OCI-LY3 (cell line): Measurements from ENCODE around the gene SERF2.

Experiments used
- H2AFZ ChIP-seq: fragments of 200-600, 300-600 bp; shearing (Covaris generic); 2 replicates; pipeline ENCODE4 v1.6.0; 2014; ENCODE audit warnings: antibody characterized with exemption, low read depth, low read length
- H3K27ac ChIP-seq: fragments of 200-600, 300-600 bp; sonication (generic); 2 replicates; pipeline ENCODE4 v1.5.1; 2014; ENCODE audit warnings: mild to moderate bottlenecking, low read length, moderate library complexity, mixed read lengths
- H3K27me3 ChIP-seq: fragments of 200-600, 300-600 bp; sonication (generic); 2 replicates; pipeline ENCODE4 v1.6.1; 2014; ENCODE audit warnings: low read depth, low read length, mixed read lengths
- H3K36me3 ChIP-seq: fragments of 200-600, 300-600 bp; sonication (generic); replicated peaks from 2 replicates; pipeline ENCODE3; 2014; ENCODE audit warnings: low read depth, low read length, mixed read lengths
- H3K4me1 ChIP-seq: fragments of 300-600, 200-600 bp; sonication (generic); 2 replicates; pipeline ENCODE4 v1.6.1; 2014; ENCODE audit warnings: low read length, mixed read lengths
- H3K4me2 ChIP-seq: fragments of 200-600, 300-600 bp; sonication (generic); 2 replicates; pipeline ENCODE4 v1.6.1; 2014; ENCODE audit warnings: low read length, mixed read lengths
- H3K4me3 ChIP-seq: fragments of 300-600, 200-600 bp; sonication (generic); 2 replicates; pipeline ENCODE4 v1.5.1; 2014; ENCODE audit warnings: antibody characterized with exemption, mild to moderate bottlenecking, low read length, moderate library complexity
- H3K79me2 ChIP-seq: fragments of 300-600, 200-600 bp; shearing (Covaris generic); 2 replicates; pipeline ENCODE4 v1.6.1; 2014; ENCODE audit warnings: mild to moderate bottlenecking, low read length, mixed read lengths
- H3K9ac ChIP-seq: fragments of 300-600, 200-600 bp; shearing (Covaris generic); 2 replicates; pipeline ENCODE4 v1.6.0; 2014; ENCODE audit warnings: mild to moderate bottlenecking, low read length, moderate library complexity
- H3K9me3 ChIP-seq: fragments of 200-600, 300-600 bp; shearing (Covaris generic); 2 replicates; pipeline ENCODE4 v1.6.1; 2014; ENCODE audit warnings: low read length, mixed read lengths; ENCODE audit not compliant: insufficient read depth
- H4K20me1 ChIP-seq: fragments of 200-600, 300-600 bp; sonication (generic); 2 replicates; pipeline ENCODE4 v1.6.1; 2016; ENCODE audit warnings: low read length, mixed read lengths; ENCODE audit not compliant: insufficient read depth
- CTCF ChIP-seq: fragments of 200-600, 300-600 bp; sonication (generic); IDR thresholded peaks from 2 replicates; pipeline ENCODE4 v1.5.1; 2014; ENCODE audit warnings: antibody characterized with exemption, low read length, low read depth
- EZH2phosphoT487 ChIP-seq: fragments of 200-600 bp; shearing (Covaris generic); IDR thresholded peaks from 2 replicates; pipeline ENCODE4 v1.6.1; 2018; ENCODE audit warnings: antibody characterized with exemption, mixed run types, low read depth

SERF2 gene

DNA sequence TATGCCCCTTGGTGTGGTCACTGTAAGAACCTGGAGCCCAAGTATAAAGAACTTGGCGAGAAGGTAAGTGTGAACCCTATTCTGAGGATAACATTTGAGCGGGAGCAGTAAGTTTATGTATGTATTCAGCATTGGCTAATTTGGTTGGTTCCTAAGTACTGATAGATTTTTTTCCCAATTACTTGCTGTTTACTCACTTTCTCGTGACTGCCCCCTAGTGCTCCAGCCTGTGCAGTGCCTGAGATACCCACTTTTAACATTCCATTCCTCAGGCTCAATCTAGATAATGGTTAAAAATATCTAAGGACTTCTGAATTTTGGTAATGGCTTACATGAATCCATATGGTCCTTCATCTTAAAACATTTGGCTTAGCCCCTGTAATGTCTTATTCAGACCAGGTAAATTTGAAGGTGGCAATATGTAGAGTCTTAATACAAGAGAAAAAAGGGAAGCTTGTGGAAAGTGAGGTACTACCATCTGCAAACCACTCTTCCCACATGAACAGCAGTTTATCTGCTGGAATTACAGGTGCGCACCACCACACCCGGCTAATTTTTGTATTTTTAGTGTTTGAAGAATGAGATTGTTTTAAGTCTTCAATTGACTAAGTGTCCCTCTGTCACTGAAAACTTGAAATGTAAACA is 22.4 kb upstream of the SERF2 start:
- no peaks in the 10 kb centered on the region for H3K9me3 ChIP-seq
- peaks cover 37% of the 10 kb centered on the region; the same call in 1 of the 2 replicates for H4K20me1 ChIP-seq
- TF ChIP-seq EZH2phosphoT487, result no peak
- peak; percentile 82 for TF ChIP-seq CTCF
- H3K27me3 ChIP-seq, result no peaks in the 10 kb centered on the region
- H3K9ac ChIP-seq, result no peak overlapping the region
- H3K4me1 ChIP-seq, result no peaks in the 10 kb centered on the region
- no peak overlapping the region for H3K4me3 ChIP-seq
- H3K36me3 ChIP-seq, result peaks cover 75% of the 10 kb centered on the region
- no peak overlapping the region for H3K27ac ChIP-seq
- H2AFZ ChIP-seq, result no peak overlapping the region
- H3K4me2 ChIP-seq, result no peak overlapping the region
- no peaks in the 10 kb centered on the region for H3K79me2 ChIP-seq

DNA sequence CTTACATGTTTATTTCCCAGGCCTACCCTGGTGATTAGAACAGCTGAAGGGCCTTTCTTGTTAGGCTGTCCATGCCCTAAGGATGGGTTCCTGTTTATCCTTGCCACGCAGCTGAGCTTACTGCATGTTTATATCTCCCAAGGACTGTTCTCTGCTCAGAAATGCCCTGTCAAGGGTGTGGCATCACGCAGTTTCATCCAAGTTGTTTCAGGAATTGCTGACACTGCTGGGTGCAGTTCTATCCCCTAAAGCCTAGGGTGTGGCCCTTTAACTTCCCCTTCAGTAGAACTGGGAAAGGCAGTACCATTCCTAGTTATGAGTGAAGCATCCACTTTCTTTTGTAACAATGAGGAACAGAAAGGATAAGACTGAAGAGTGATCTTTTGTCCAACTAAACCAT is 20.3 kb upstream of the SERF2 start:
- Histone ChIP-seq H3K4me2 (no peak overlapping the region), H3K4me3 (no peak overlapping the region), H3K9me3 (no peaks in the 10 kb centered on the region), H3K27ac (no peak overlapping the region), H3K36me3 (peaks cover 56% of the 10 kb centered on the region), H3K79me2 (peaks cover 11% of the 10 kb centered on the region; the same call in 1 of the 2 replicates), H2AFZ (no peak overlapping the region), H3K27me3 (no peaks in the 10 kb centered on the region), H3K9ac (no peak overlapping the region), H4K20me1 (peaks cover 43% of the 10 kb centered on the region; the same call in 1 of the 2 replicates), H3K4me1 (peaks cover 12% of the 10 kb centered on the region)
- TF ChIP-seq EZH2phosphoT487 (no peak), CTCF (no peak)

GRCh38 chr15:43772624-43773023 is 19.5 kb upstream of the SERF2 start:
- H3K9me3 ChIP-seq, result no peaks in the 10 kb centered on the region
- H3K27me3 ChIP-seq, result no peaks in the 10 kb centered on the region
- no peak overlapping the region for H3K4me2 ChIP-seq
- peaks cover 13% of the 10 kb centered on the region for H3K4me1 ChIP-seq
- peaks cover 11% of the 10 kb centered on the region; the same call in 1 of the 2 replicates for H3K79me2 ChIP-seq
- no peak overlapping the region for H3K27ac ChIP-seq
- TF ChIP-seq CTCF (no peak), EZH2phosphoT487 (no peak)
- no peak overlapping the region for H3K4me3 ChIP-seq
- H3K9ac ChIP-seq, result no peak overlapping the region
- H2AFZ ChIP-seq, result no peak overlapping the region
- H3K36me3 ChIP-seq, result peaks cover 55% of the 10 kb centered on the region
- H4K20me1 ChIP-seq, result peaks cover 43% of the 10 kb centered on the region; the same call in 1 of the 2 replicates

DNA sequence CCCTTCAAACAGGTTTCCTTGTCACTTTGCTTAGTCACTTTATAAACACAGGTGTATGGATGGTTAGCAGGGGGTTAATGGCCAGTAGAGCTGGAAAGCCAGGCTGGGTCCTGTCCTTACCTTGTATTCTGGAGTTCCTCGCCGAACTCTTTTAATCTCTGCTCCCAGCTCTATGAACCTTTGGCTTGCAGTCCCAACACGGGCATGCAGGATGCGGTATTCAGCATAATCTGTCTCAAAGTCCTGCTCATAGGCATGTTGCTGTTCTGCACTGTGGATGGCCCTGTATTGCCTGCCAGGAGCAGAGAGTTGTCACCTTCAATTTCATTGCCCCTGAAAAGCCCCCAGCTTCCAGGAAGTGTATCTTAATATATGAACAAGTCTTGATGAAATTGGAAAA is 18.1 kb upstream of the SERF2 start:
- H2AFZ ChIP-seq, result no peak overlapping the region
- no peak overlapping the region for H3K27ac ChIP-seq
- TF ChIP-seq EZH2phosphoT487 (no peak), CTCF (no peak)
- H3K9me3 ChIP-seq, result no peaks in the 10 kb centered on the region
- peaks cover 45% of the 10 kb centered on the region for H3K36me3 ChIP-seq
- no peak overlapping the region for H3K4me3 ChIP-seq
- no peak overlapping the region for H3K9ac ChIP-seq
- H3K4me1 ChIP-seq, result peaks cover 15% of the 10 kb centered on the region
- peaks cover 41% of the 10 kb centered on the region; the same call in 1 of the 2 replicates for H4K20me1 ChIP-seq
- H3K4me2 ChIP-seq, result no peak overlapping the region
- peaks cover 11% of the 10 kb centered on the region; the same call in 1 of the 2 replicates for H3K79me2 ChIP-seq
- no peaks in the 10 kb centered on the region for H3K27me3 ChIP-seq
